GM23248 (cell line): ENCODE measurements around the gene CMKLR1. TPM values are rescaled to one million over a fixed set of nuclear protein-coding genes. Genes with fewer than 3 reads are reported as not detected.

Experiments
- DNase-seq: peaks from one replicate; pipeline ENCODE4 v3.0.0-alpha.2; 2015
- H2AFZ ChIP-seq: fragments of 200-600 bp; sonication (generic); 2 replicates; pipeline ENCODE4 v1.6.1; 2016; ENCODE audit warnings: antibody characterized with exemption
- H3F3A ChIP-seq: fragments of 200-600 bp; sonication (generic); 2 replicates; pipeline ENCODE4 v1.6.1; 2016; ENCODE audit warnings: mild to moderate bottlenecking, antibody characterized with exemption, mixed run types; ENCODE audit not compliant: insufficient read depth
- H3K27ac ChIP-seq: fragments of 200-600 bp; sonication (generic); 2 replicates; pipeline ENCODE4 v1.5.1; 2016; ENCODE audit warnings: mild to moderate bottlenecking
- H3K27me3 ChIP-seq: fragments of 200-600 bp; sonication (generic); replicated peaks from 2 replicates; pipeline ENCODE4 v1.6.1; 2016; ENCODE audit warnings: mild to moderate bottlenecking; ENCODE audit not compliant: insufficient read depth
- H3K36me3 ChIP-seq: fragments of 200-600 bp; sonication (generic); 2 replicates; pipeline ENCODE4 v1.6.1; 2016; ENCODE audit warnings: low read depth, mild to moderate bottlenecking
- H3K4me1 ChIP-seq: fragments of 200-600 bp; sonication (generic); 2 replicates; pipeline ENCODE4 v1.6.1; 2016; ENCODE audit warnings: mild to moderate bottlenecking; ENCODE audit not compliant: insufficient read depth
- H3K4me2 ChIP-seq: fragments of 200-600 bp; sonication (generic); one replicate; pipeline ENCODE4 v1.6.1; 2016; ENCODE audit warnings: mild to moderate bottlenecking; ENCODE audit not compliant: unreplicated experiment
- H3K4me3 ChIP-seq: fragments of 200-600 bp; sonication (generic); 2 replicates; pipeline ENCODE4 v1.5.1; 2016; ENCODE audit warnings: mild to moderate bottlenecking
- H3K79me2 ChIP-seq: fragments of 200-600 bp; sonication (generic); 2 replicates; pipeline ENCODE4 v1.6.1; 2016; ENCODE audit warnings: mild to moderate bottlenecking; ENCODE audit not compliant: insufficient read depth
- H3K9ac ChIP-seq: fragments of 200-600 bp; sonication (generic); 2 replicates; pipeline ENCODE4 v1.6.1; 2016; ENCODE audit warnings: mild to moderate bottlenecking
- H3K9me2 ChIP-seq: fragments of 200-600 bp; sonication (generic); 2 replicates; pipeline ENCODE4 v1.6.1; 2016; ENCODE audit warnings: mixed run types, mild to moderate bottlenecking, moderate library complexity; ENCODE audit not compliant: insufficient read depth
- H3K9me3 ChIP-seq: fragments of 200-600 bp; sonication (generic); one replicate; pipeline ENCODE4 v1.6.1; 2017; ENCODE audit warnings: low read depth
- H4K20me1 ChIP-seq: fragments of 200-600 bp; sonication (generic); 2 replicates; pipeline ENCODE4 v1.6.0; 2016; ENCODE audit not compliant: insufficient read depth
- EZH2 ChIP-seq: fragments of 200-600 bp; sonication (generic); IDR thresholded peaks from 2 replicates; pipeline ENCODE4 v1.6.1; 2018; ENCODE audit warnings: antibody characterized with exemption, mild to moderate bottlenecking; ENCODE audit not compliant: insufficient read depth, poor library complexity, severe bottlenecking
- EZH2phosphoT487 ChIP-seq: fragments of 200-600 bp; sonication (generic); IDR thresholded peaks from 2 replicates; pipeline ENCODE4 v1.6.1; 2018; ENCODE audit warnings: antibody characterized with exemption, moderate library complexity, mild to moderate bottlenecking, low read depth; ENCODE audit not compliant: insufficient read depth
- WGBS, 2 experiments: methylation state at CpG; one replicate each; pipeline ENCODE4 v1.1.6; 2015 to 2017; ENCODE audit warnings: low lambda C conversion rate in 2 of 2, low coverage in 1 of 2; ENCODE audit errors: missing lambda C conversion rate in 2 of 2; 5-methylcytosine and 5-hydroxymethylcytosine counted together
- in situ Hi-C: fragments of 300-500 bp; cut with MboI; formaldehyde crosslinking; loops from 2 replicates; pipeline ENCODE4 v1.15.0; 2020
- polyA plus RNA-seq: library from polyadenylated mRNA; unstranded; fragments of >200 nt; fragmentation: Nextera tagmentation; extraction: Ambion mirVana; gene quantifications from 2 replicates; pipeline ENCODE4 v1.2.1, GENCODE V29; 2016
- total RNA-seq: library from RNA; depleted of rRNA; stranded (reverse); fragments of >200 nt; shearing (Covaris generic); gene quantifications from 2 replicates; pipeline ENCODE4 v1.2.3, GENCODE V29; 2014

CMKLR1 gene
- total and polyA plus RNA-seq, 2 experiments from 2014 or later, result 1.9 to 2.9 TPM

DNA sequence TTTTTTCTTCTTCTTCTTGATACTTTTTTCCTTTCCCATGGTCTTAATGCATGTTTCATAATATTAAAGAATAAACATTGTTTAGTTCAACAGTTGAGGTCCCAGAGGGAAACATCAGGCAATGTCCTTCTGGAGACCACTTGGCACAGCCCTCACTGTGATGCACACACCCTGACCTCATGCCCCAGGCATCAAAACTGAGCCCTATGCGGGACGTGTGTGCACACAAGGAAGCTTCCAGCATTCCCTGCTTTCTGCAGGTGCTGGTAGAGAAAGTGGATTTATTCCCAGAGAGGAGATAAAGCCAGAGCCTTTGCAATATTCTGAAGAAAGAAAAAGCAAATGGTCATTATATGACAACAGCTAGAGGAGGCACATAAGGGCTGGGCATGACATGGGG is 16.0 kb upstream of the CMKLR1 start:
- Histone ChIP-seq H3K4me1 (no peaks in the 10 kb centered on the region), H3K27ac (no peak overlapping the region), H2AFZ (no peak overlapping the region), H3K9me3 (no peaks in the 10 kb centered on the region), H3K36me3 (no peaks in the 10 kb centered on the region), H4K20me1 (no peaks in the 10 kb centered on the region), H3K79me2 (no peaks in the 10 kb centered on the region), H3K4me2 (no peak overlapping the region), H3K27me3 (no peaks in the 10 kb centered on the region), H3K9me2 (no peaks in the 10 kb centered on the region), H3F3A (0 out of 2 replicates have a peak, but pooled peaks cover 15% of the 10 kb centered on the region), H3K4me3 (no peak overlapping the region), H3K9ac (no peak overlapping the region)
- no peak for TF ChIP-seq EZH2
- no peak for TF ChIP-seq EZH2phosphoT487
- in situ Hi-C loops, result no loop called here
- 20 to 22% methylated on average over 2 of the region's 2 CpGs for WGBS, 2 experiments
- no peak for DNase-seq

DNA sequence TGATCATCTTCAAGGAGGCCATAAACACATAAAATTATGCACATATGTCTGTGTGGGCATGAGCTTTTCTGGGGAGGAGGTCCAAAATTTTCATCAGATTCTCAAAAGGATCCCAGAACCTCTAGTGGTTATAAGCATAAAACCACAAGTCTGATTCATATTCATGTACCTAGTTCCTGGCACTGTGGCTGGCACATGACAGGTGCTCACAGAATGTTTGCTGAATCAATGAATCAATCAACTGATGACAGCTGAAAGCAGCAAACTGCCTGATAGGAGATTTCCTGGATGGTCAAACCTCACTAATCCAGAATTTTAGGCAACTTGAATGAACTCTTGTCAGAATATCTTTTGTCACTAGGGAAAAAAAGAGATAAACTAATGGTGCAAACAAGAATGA is 13.5 kb upstream of the CMKLR1 start:
- Histone ChIP-seq H3K79me2 (no peaks in the 10 kb centered on the region), H3K9me2 (no peaks in the 10 kb centered on the region), H3K27me3 (no peaks in the 10 kb centered on the region), H2AFZ (no peak overlapping the region), H4K20me1 (no peaks in the 10 kb centered on the region), H3F3A (0 out of 2 replicates have a peak, but pooled peaks cover 15% of the 10 kb centered on the region), H3K9ac (no peak overlapping the region), H3K36me3 (no peaks in the 10 kb centered on the region), H3K27ac (no peak overlapping the region), H3K4me2 (no peak overlapping the region), H3K9me3 (no peaks in the 10 kb centered on the region), H3K4me3 (no peak overlapping the region), H3K4me1 (peaks cover 12% of the 10 kb centered on the region)
- TF ChIP-seq EZH2 (no peak), EZH2phosphoT487 (no peak)
- in situ Hi-C loops, result no loop called here
- no peak for DNase-seq

DNA sequence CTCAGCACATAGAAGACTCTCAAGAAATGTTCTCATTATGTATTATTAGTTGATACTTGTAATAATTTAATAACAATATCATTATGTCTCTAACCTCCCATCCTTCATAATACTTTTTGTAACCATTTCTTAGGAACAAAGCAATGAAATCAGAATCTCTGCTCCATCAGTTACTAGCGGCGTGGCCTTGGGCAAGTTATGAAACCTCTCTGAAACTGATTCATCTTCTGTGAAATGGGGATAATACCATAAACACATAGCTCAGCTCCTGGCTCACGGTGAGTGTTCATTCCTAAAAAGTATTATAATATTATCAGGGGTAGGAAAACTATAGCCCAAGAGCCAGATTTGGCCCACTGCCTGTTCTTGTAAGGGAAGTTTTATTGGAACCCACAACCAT is 11.4 kb upstream of the CMKLR1 start:
- WGBS, 2 experiments, result 74 to 77% methylated on average over 3 of the region's 3 CpGs
- Histone ChIP-seq H2AFZ (no peak overlapping the region), H3K79me2 (no peaks in the 10 kb centered on the region), H3K9me3 (no peaks in the 10 kb centered on the region), H3K27ac (no peak overlapping the region), H4K20me1 (no peaks in the 10 kb centered on the region), H3K4me1 (peaks cover 12% of the 10 kb centered on the region), H3K36me3 (no peaks in the 10 kb centered on the region), H3K9me2 (no peaks in the 10 kb centered on the region), H3F3A (0 out of 2 replicates have a peak, but pooled peaks cover 15% of the 10 kb centered on the region), H3K27me3 (no peaks in the 10 kb centered on the region), H3K9ac (no peak overlapping the region), H3K4me2 (no peak overlapping the region), H3K4me3 (no peak overlapping the region)
- no peak for TF ChIP-seq EZH2
- no peak for TF ChIP-seq EZH2phosphoT487
- no peak for DNase-seq
- in situ Hi-C loops, result no loop called here

DNA sequence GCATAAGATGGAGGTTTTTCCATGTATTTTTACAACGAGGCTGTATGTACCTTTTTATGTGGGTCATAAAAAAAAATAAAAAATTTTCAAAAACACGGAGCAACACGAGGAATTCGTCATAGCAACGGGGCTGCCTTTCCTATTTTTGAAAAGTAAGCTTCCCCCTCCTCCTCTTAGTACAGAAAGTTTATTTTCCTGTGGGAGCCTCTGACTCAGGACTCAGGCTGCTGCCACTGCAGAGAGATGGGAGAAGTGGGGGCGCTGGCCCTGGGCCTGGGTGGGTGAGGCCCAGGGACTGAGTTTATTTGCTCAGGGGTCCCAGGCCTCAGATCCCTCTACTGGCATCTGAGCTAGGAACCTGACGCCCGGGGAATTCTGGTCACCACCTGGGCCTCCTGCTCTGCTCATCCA is 10.2 kb upstream of the CMKLR1 start:
- no peak overlapping the region for H3K4me3 ChIP-seq
- no peaks in the 10 kb centered on the region for H3K36me3 ChIP-seq
- WGBS, 2 experiments, result 20 to 25% methylated on average over 8 of the region's 8 CpGs
- no peaks in the 10 kb centered on the region for H3K9me3 ChIP-seq
- H3F3A ChIP-seq, result 0 out of 2 replicates have a peak, but pooled peaks cover 15% of the 10 kb centered on the region
- peak overlapping the region; percentile 50; the same call in 1 of the 2 replicates for H3K9ac ChIP-seq
- no peaks in the 10 kb centered on the region for H3K79me2 ChIP-seq
- TF ChIP-seq EZH2 (no peak), EZH2phosphoT487 (no peak)
- H3K4me2 ChIP-seq, result peak overlapping the region; percentile 43
- peak overlapping the region; percentile 21; the same call in 1 of the 2 replicates for H3K27ac ChIP-seq
- H2AFZ ChIP-seq, result peak overlapping the region; percentile 39
- in situ Hi-C loops, result no loop called here
- no peaks in the 10 kb centered on the region for H3K27me3 ChIP-seq
- H4K20me1 ChIP-seq, result no peaks in the 10 kb centered on the region
- no peaks in the 10 kb centered on the region for H3K9me2 ChIP-seq
- peaks cover 12% of the 10 kb centered on the region for H3K4me1 ChIP-seq
- peak; percentile 77 for DNase-seq

DNA sequence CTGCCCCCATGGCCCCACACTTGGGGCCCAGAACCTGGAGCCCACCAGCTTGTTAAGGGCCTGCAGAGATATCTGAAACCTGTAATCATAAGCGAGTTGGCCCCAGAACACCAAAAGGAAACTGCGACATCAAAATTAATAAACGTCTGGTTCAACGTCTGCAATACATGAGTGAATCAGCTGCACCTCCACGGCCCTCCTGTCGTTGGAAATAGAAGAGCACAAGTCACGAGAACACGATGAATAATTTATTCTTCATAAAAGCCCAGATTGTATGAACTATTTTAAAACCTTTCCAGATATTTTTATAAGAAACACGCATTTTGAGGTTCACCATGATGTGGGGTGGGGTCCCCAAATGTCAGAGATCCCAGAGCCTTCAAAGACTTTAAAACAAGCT is 9.7 kb upstream of the CMKLR1 start:
- 0 out of 2 replicates have a peak, but pooled peaks cover 15% of the 10 kb centered on the region for H3F3A ChIP-seq
- H3K9ac ChIP-seq, result peak overlapping the region; percentile 50; the same call in 1 of the 2 replicates
- TF ChIP-seq EZH2phosphoT487 (no peak), EZH2 (no peak)
- no peaks in the 10 kb centered on the region for H4K20me1 ChIP-seq
- H3K36me3 ChIP-seq, result no peaks in the 10 kb centered on the region
- no peaks in the 10 kb centered on the region for H3K79me2 ChIP-seq
- 32 to 38% methylated on average over 9 of the region's 9 CpGs for whole genome bisulfite sequencing, 2 experiments
- peak; percentile 39 for DNase-seq
- H3K4me1 ChIP-seq, result peaks cover 12% of the 10 kb centered on the region
- in situ Hi-C loops, result no loop called here
- no peaks in the 10 kb centered on the region for H3K27me3 ChIP-seq
- H3K27ac ChIP-seq, result peak overlapping the region; percentile 21; the same call in 1 of the 2 replicates
- no peak overlapping the region for H3K4me3 ChIP-seq
- H3K9me3 ChIP-seq, result no peaks in the 10 kb centered on the region
- no peaks in the 10 kb centered on the region for H3K9me2 ChIP-seq
- H2AFZ ChIP-seq, result peak overlapping the region; percentile 39
- peak overlapping the region; percentile 43 for H3K4me2 ChIP-seq
